Hematopoietic multipotent progenitor cell treated with erythropoietin and hydrocortisone succinate and interleukin-3 and kit ligand, for 17 days (in vitro differentiated cells): ENCODE results near the gene LRRC34.

ENCODE experiments used
- DNase-seq: peaks from one replicate; pipeline ENCODE4 v3.0.0-alpha.2; 2015; ENCODE audit warnings: low spot score

Gene LRRC34

DNA sequence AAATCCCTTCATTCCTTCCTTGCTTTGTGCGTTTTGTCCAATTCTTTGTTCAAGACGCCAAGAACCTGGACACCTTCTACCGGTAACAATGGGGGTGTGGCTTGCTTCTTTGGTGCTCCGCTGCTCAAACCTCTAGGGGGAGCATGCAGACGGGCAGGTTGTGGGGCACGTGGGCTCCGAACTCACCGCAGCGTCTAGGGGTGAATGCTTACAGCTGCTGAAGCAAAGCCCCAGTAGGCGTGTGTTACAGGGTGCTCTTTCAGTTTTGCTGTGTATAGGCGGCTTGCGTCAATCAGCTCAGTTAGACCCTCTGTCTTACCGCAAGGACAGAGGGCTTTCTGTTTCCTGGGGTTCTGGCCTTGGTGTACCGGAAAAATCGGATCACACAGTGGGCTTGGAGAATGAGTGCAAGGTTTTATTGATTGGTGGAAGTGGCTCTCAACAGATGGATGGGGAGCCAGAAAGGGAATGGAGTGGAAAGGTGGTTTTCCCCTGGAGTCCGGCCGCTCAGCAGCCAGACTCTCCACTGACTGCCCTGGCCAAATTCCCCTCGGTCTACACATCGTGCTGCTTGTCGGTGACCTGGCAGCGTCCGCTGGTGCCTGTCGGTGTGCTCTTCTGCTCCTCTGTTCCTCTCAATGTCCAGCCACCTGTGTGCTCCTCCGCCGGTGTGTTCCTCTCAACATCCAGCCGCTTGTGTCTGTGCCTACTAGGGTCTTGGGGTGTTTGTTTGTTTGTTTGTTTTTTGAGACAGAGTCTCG, 1.2 kb upstream of the LRRC34 start:
- peak; percentile 47 for DNase-seq

DNA sequence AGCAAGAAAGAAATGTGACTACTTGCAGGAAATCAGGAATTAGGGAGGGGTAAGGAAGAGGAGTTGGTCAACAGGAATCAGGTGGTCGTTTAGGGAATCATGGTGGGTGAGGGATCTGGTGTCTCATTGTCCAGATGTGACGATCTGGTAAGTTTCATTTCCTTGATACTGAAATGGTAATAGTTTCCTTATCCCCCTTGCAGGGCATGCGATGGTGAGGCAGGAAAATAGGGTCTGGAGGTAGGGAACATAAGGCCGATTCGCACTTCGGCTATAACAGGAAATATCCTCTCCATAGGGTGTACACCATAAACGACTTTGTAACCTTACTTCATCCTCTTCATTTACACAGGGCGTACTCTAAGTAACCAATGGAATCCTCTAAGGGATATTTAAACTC, 574 bp upstream of the LRRC34 start:
- DNase-seq, result no peak

GRCh38 chr3:169811631-169812331, 923 bp downstream of the LRRC34 start:
- DNase-seq, result peak; percentile 21

GRCh38 chr3:169809230-169809795, 3.4 kb downstream of the LRRC34 start:
- DNase-seq, result no peak

- DNase-seq, result no peak
Measured at GRCh38 chr3:169804681-169805080, 8.0 kb downstream of the LRRC34 start.

- DNase-seq, result no peak
Measured at GRCh38 chr3:169792359-169792758, 20.3 kb downstream of the LRRC34 start.

- no peak for DNase-seq
Measured at GRCh38 chr3:169790687-169791429, 21.8 kb downstream of the LRRC34 start.

DNA sequence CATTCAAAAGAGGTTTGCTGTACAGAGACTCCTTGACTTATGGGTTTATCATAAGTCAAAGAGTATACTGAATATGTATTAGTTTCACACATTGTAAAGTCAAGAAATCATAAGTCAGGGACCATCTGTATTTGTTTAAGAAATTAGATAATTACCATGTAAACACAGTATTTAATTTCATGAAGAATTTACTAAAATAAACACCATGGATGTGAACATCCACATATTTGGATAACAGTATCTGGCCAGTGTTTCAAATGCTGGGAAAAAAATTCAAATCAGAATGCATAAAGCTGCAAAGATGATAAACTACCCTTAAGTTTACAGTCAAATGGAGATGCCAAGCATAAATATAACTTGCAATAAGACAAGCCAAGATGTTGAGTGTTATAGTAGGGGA, 22.5 kb downstream of the LRRC34 start:
- no peak for DNase-seq

DNA sequence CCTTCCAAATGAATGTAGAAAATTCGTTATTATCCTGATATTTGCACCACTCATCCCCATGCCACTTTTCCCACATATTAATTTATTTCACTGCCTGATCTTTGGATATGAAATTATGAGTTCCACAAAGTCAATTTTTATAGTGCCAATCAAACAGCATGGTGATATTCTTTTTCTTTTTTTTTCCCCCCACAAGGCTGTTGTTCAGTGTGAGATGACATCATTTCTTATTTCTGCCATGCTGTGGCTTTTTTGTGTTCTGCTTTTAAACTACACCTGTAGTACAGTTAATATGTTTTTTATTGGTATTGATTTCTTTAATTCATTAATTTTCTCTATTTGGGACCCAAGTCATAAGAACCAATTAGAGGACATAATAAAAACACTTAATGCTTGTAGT, 24.9 kb downstream of the LRRC34 start:
- no peak for DNase-seq

GRCh38 chr3:169787120-169787519, 25.6 kb downstream of the LRRC34 start:
- DNase-seq, result no peak

GRCh38 chr3:169781209-169781855, 31.4 kb downstream of the LRRC34 start:
- DNase-seq, result peak; percentile 87

GRCh38 chr3:169780742-169781141, 32.0 kb downstream of the LRRC34 start:
- no peak for DNase-seq

GRCh38 chr3:169777822-169778221, 34.9 kb downstream of the LRRC34 start:
- DNase-seq, result no peak

GRCh38 chr3:169774186-169774585, 38.5 kb downstream of the LRRC34 start:
- DNase-seq, result peak; percentile 49

GRCh38 chr3:169772897-169773816, 39.5 kb downstream of the LRRC34 start, which contains the start of gene MYNN:
Gene MYNN, plus strand, starts transcription at chr3:169773396. Its CDS starts 900 bp downstream, at chr3:169774296.
- peak; percentile 95 for DNase-seq

- DNase-seq, result peak; percentile 86
Measured at GRCh38 chr3:169772305-169772896, 40.3 kb downstream of the LRRC34 start.

GRCh38 chr3:169771497-169772304, 41.0 kb downstream of the LRRC34 start:
- peak; percentile 95 for DNase-seq

DNA sequence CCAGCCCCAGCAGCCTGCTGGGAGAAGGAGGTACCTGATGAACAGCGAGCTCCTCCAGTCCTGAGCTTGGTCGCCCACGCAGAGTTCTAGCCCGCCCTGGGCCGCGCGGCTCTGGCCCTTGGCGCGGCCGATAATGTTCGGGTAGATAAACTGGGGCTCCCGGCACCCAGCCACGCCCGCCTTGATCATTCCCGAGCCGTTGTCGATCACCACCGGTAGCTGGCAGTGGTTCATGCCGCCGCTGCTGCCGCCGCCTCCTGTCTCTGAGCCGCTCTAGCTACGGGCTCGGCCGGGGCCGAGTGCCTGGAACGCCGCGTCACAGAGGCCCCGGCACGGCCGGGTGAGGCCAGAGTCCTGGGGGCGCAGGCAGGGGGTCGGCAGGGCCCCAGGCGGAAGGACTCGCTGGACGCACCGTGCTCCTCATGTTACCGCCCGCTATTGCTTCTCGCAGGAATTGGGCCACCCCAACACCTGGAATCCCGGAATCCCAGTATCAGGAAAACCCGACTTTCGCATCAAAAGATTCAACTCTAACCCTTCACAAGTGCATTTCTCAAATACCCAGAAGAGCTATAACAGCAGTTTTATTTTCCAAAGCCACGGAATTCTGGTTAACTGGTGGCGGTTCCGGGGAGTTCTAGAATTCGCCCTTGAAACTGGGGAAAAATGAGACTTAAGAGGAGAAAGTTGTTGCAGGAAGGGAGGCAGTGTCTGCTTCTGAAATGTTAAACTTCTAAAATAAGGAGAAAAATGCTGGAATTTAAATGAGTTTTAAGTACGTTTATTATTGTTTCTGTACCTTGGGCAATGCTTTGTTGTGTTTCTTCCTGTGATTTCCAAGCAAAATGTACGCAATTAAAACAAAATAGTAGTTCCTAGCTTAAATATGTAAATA, 43.2 kb downstream of the LRRC34 start, which contains the start of gene ACTRT3:
Gene ACTRT3, minus strand, starts transcription at position 275 of the 895 bp plus-strand sequence. Its CDS starts 41 bp downstream, at position 234.
- peak; percentile 89 for DNase-seq
